Psoas muscle (tissue), 8 donors: ENCODE data around the gene CD248. TPM values are rescaled to one million over a fixed set of nuclear protein-coding genes. Genes with fewer than 3 reads are reported as not detected.
A peak's percentile ranks its signal among the peaks of the same experiment; 100 is the strongest.

Experiments
- ATAC-seq, 4 donors: fragments of 200-7000 bp; cut with Tn5 transposase; one replicate each; pipeline ENCODE4 v1.9.1; 2020; ENCODE audit warnings: moderate library complexity in 3 of 4, mild to moderate bottlenecking in 2 of 4
- DNase-seq, 2 donors: peaks; one replicate each; pipeline ENCODE4 v3.0.0-alpha.2; 2020
- H3K27ac ChIP-seq: fragments of 200-600 bp; one replicate; pipeline ENCODE4 v1.8.0; 2022
- H3K27me3 ChIP-seq, 3 donors: fragments of 200-600 bp in 1 of 3; one replicate each; pipeline versions ENCODE4 v1.6.1 to v1.8.0; 2013 to 2022; ENCODE audit warnings: low read length in 2 of 3, mild to moderate bottlenecking in 2 of 3, moderate library complexity in 1 of 3; ENCODE audit not compliant: insufficient read depth in 3 of 3
- H3K36me3 ChIP-seq, 2 donors: fragments of 200-600 bp in 1 of 2; one replicate each; pipeline versions ENCODE4 v1.6.1 to v1.8.0; 2013 to 2022; ENCODE audit warnings: low read depth in 1 of 2, mild to moderate bottlenecking in 1 of 2, moderate library complexity in 1 of 2; ENCODE audit not compliant: insufficient read depth in 1 of 2
- H3K4me1 ChIP-seq: fragments of 200-600 bp; one replicate; pipeline ENCODE4 v1.8.0; 2022
- H3K4me3 ChIP-seq: fragments of 200-600 bp; one replicate; pipeline ENCODE4 v1.8.0; 2022; ENCODE audit warnings: mild to moderate bottlenecking
- H3K9me3 ChIP-seq: fragments of 200-600 bp; one replicate; pipeline ENCODE4 v1.8.0; 2022
- WGBS, 3 donors: extraction: QIAGEN DNeasy Blood & Tissue Kit; methylation state at CpG; one replicate each; pipeline versions ENCODE4 v1.1.6 to v1.1.7; 2013; 5-methylcytosine and 5-hydroxymethylcytosine counted together
- intact Hi-C, 2 donors: fragments of 100-400 bp; cut with DNase I; formaldehyde crosslinking; loops; one replicate each; pipeline versions ENCODE4 v1.11.0 to v1.14.2; 2022
- polyA plus RNA-seq, 3 donors: library from polyadenylated mRNA; stranded (reverse); fragments of 200-250 nt; gene quantifications; one replicate each; pipeline ENCODE4 v1.2.3, GENCODE V29; 2013
- total RNA-seq, 4 donors: library from RNA; stranded (reverse); fragmentation: NEBNext Ultra II Directional in 2 of 4; extraction: Animal tissue kit (Norgen Biotek cat#: 25700) in 2 of 4; gene quantifications; one replicate each; pipeline versions ENCODE4 v1.2.1 to v1.2.4, GENCODE V29; 2021 to 2023
- TF ChIP-seq, protein P1 (sequence below): fragments of 200-600 bp; IDR thresholded peaks from one replicate; pipeline ENCODE4 v1.8.0; 2022; ENCODE audit warnings: antibody characterized with exemption
- donor health status: healthy with polysubstance abuse.
- donor health status: DM: no; HTN: no; CAD: no; lungs with moderate emphysema.
- donor health status: Bipolar disorder and iron deficiency.
- donor health status: healthy.
- donor health status: DM: yes; HTN: yes; CAD: no.
- donor health status: DM: no; HTN: no; CAD: no.
- donor health status: DM: no; HTN: no; CAD: no.
- donor health status: DM: yes; HTN: yes; CAD: no.

The CD248 gene
- total and polyA plus RNA-seq, 7 donors, result 2.9 to 10.7 (median 8.8) TPM

DNA sequence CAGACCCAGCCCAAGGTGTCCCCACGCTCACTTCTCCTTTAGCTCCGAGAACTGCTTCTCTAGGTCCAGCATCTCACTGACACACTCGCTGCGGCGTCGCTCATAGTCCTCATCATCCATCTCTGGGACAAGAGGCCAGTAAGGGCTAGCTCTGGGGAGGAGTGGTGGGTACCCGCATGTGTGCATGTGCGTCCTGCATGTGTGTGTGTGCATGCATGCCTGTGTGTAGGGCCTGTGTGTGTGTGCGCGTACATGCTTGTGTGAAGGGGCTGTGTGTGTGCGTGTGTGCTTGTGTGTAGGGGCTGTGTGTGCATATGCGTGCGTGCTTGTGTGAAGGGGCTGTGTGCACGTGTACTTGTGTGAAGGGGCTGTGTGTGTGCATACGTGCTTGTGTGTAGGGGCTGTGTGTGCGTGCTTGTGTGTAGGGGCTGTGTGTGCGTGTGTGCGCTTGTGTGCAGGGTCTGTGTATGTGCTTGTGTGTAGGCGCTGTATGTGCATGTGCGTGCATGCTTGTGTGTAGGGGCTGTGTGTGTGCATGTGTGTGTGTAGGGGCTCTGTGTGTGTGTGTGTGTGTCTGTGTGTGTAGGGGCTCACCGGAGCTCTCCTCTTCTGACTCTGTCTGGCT, 24.8 kb upstream of the CD248 start:
- TF ChIP-seq, protein P1, sequence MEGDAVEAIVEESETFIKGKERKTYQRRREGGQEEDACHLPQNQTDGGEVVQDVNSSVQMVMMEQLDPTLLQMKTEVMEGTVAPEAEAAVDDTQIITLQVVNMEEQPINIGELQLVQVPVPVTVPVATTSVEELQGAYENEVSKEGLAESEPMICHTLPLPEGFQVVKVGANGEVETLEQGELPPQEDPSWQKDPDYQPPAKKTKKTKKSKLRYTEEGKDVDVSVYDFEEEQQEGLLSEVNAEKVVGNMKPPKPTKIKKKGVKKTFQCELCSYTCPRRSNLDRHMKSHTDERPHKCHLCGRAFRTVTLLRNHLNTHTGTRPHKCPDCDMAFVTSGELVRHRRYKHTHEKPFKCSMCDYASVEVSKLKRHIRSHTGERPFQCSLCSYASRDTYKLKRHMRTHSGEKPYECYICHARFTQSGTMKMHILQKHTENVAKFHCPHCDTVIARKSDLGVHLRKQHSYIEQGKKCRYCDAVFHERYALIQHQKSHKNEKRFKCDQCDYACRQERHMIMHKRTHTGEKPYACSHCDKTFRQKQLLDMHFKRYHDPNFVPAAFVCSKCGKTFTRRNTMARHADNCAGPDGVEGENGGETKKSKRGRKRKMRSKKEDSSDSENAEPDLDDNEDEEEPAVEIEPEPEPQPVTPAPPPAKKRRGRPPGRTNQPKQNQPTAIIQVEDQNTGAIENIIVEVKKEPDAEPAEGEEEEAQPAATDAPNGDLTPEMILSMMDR, result no peak
- ATAC-seq (no peak), DNase-seq (peak in 1 of 2 donors; percentile 44)
- H3K4me1 ChIP-seq, result peaks cover 33% of the 10 kb centered on the region
- H3K4me3 ChIP-seq, result no peak overlapping the region
- intact Hi-C loops, result no loop called here
- WGBS, 3 donors, result 92 to 96% (median 94%) methylated on average over 21 of the region's 21 CpGs
- peaks cover 0 to 56% of the 10 kb centered on the region in 2 donors for H3K36me3 ChIP-seq
- no peak overlapping the region for H3K27ac ChIP-seq
- no peaks in the 10 kb centered on the region for H3K27me3 ChIP-seq
- H3K9me3 ChIP-seq, result no peaks in the 10 kb centered on the region

DNA sequence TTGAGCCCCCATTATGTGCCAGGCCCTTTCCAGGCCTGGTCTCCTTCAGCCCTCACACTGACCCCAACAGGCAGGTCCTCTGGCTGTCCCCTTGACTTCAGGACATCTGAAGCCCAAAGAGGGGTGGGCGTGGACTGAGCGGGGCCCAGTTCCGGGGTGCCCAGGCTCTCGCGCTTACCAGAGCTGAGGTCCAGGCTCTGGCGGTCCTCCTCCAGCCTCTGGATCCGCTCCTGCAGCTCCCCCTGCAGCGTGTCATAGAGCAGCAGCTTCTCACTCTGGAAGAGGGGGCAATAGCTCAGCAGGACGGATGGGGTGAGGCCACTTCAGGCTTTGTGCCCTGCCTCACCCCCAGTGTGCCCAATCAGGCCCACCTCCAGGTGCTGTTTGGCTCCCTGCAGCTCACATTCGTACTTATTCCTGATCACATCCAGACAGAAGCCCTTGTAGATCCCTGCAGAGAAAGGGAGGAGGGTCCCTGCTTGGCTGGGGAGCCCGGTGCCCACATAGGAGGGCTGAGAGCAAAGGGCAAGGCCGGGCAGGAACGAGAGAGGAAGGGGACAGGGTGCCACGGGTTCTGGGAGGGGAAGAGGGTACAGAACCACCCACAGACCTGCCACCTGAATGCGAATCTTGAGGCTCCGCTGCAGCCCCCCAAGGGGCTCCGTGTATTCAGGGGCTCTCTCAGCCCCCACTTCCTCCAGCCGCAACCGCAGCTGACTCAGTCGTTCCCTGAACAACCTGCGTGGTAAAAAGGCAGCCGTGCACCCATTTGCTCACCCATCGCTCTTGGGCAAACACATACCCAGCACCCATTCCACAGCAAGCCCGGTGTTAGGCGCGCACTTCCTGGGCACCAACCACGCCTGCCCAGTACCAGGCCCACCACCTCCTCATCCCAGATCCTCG, 24.0 kb upstream of the CD248 start:
- intact Hi-C loops, result no loop called here
- Histone ChIP-seq H3K27ac (no peak overlapping the region), H3K4me3 (no peak overlapping the region), H3K36me3 (peaks cover 0 to 56% of the 10 kb centered on the region in 2 donors), H3K4me1 (peaks cover 35% of the 10 kb centered on the region), H3K9me3 (no peaks in the 10 kb centered on the region), H3K27me3 (no peaks in the 10 kb centered on the region)
- DNase-seq, result peak in 1 of 2 donors; percentile 49
- 93 to 94% (median 93%) methylated on average over 24 to 28 of the region's 28 CpGs for whole genome bisulfite sequencing, 3 donors
- TF ChIP-seq, protein P1, result no peak
- ATAC-seq, result no peak

DNA sequence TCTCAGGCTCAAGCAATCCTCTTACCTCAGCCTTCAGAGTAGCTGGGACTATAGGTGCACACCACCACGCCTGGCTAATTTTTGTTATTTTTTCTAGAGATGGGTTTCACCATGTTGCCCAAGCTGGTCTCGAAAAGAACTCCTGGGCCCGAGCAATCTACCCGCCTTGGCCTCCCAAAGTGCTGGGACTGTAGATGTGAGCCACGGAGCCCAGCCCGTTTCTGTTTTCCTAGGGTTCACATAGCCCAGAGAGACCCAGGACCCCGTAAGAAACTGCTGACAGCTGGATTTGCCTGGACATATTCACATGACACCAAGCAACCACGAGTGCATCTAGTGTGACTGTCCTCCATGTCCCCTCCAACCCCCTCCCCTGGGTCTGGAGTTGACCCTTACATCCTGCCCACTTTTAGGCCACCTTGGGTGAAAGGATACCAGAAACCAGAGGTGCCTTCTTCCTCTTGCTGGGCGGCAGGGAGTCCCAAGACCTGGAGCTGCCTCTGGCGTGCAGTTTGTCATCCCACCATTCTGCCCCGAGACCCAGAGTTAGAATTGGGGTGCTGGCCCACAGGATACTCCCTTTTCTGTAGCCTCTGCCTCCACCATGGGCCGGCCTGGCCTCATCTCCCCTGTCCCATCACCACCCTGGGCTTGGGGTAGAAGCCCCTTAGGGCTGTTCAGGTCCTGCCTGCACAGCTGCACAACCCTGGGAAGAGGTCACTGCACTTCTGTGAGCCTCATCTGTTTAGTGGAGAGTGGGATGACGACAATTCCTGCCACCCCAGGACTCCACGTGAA, 23.0 kb upstream of the CD248 start:
- peaks cover 0 to 56% of the 10 kb centered on the region in 2 donors for H3K36me3 ChIP-seq
- H3K9me3 ChIP-seq, result no peaks in the 10 kb centered on the region
- H3K27me3 ChIP-seq, result no peaks in the 10 kb centered on the region
- peaks cover 36% of the 10 kb centered on the region for H3K4me1 ChIP-seq
- intact Hi-C loops, result no loop called here
- no peak overlapping the region for H3K4me3 ChIP-seq
- TF ChIP-seq, protein P1, result no peak
- ATAC-seq (no peak), DNase-seq (peak in 1 of 2 donors; percentile 30)
- WGBS, 3 donors, result 81 to 82% (median 81%) methylated on average over 14 of the region's 14 CpGs
- H3K27ac ChIP-seq, result no peak overlapping the region

DNA sequence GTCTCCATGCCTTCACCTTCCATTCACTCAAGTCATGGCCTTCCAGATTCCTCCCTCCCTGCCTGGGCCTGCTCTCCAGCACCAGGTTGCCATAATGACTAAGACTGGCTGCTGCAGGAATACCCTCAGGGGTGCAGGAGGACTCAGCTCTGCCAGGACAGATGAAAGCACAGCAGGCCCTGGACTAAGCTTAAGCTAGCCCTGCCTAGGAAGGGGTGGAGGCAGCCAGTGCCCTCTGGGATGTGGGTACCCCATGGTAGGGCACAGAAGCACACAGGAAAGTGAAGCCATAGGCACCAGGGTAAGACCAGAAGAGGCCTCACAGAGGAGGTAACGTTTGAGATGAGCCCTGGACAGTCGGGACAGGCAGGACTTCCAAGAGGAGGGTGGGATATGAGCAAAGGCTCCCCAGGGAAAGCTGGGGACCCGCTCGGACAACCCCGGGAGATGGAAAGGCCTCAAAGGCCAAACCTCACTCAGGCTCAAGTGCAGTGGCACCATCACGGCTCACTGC, 22.4 kb upstream of the CD248 start:
- intact Hi-C loops, result no loop called here
- no peaks in the 10 kb centered on the region for H3K9me3 ChIP-seq
- ATAC-seq (no peak), DNase-seq (peak in 1 of 2 donors; percentile 24)
- H3K27me3 ChIP-seq, result no peaks in the 10 kb centered on the region
- no peak overlapping the region for H3K4me3 ChIP-seq
- H3K27ac ChIP-seq, result no peak overlapping the region
- WGBS, 3 donors, result 69 to 84% (median 83%) methylated on average over 6 of the region's 6 CpGs
- TF ChIP-seq, protein P1, result no peak
- peaks cover 36% of the 10 kb centered on the region for H3K4me1 ChIP-seq
- H3K36me3 ChIP-seq, result peaks cover 0 to 56% of the 10 kb centered on the region in 2 donors
